MM.1S (cell line): Measurements from ENCODE around the gene HOOK2.

Source experiments
- DNase-seq: peaks from one replicate; pipeline ENCODE4 v3.0.0-alpha.2; 2015
- H2AFZ ChIP-seq: fragments of 300-600 bp; sonication (generic); 2 replicates; pipeline ENCODE4 v1.6.0; 2016; ENCODE audit warnings: antibody characterized with exemption, low read length
- H3F3A ChIP-seq: fragments of 300-600 bp; sonication (generic); 2 replicates; pipeline ENCODE4 v1.6.1; 2016; ENCODE audit warnings: mild to moderate bottlenecking, antibody characterized with exemption, low read length, moderate library complexity, mixed read lengths; ENCODE audit not compliant: insufficient read depth
- H3K27ac ChIP-seq: fragments of 300-600 bp; sonication (generic); 2 replicates; pipeline ENCODE4 v1.5.1; 2016; ENCODE audit warnings: mild to moderate bottlenecking, low read length
- H3K27me3 ChIP-seq: fragments of 300-600 bp; sonication (generic); replicated peaks from 2 replicates; pipeline ENCODE4 v1.6.0; 2016; ENCODE audit warnings: low read length; ENCODE audit not compliant: insufficient read depth
- H3K36me3 ChIP-seq: fragments of 300-600 bp; sonication (generic); replicated peaks from 2 replicates; pipeline ENCODE4 v1.6.1; 2016; ENCODE audit warnings: mild to moderate bottlenecking, low read length, mixed read lengths; ENCODE audit not compliant: insufficient read depth
- H3K4me1 ChIP-seq: fragments of 300-600 bp; sonication (generic); 2 replicates; pipeline ENCODE4 v1.6.1; 2016; ENCODE audit warnings: low read length, mixed read lengths
- H3K4me2 ChIP-seq: fragments of 300-600 bp; sonication (generic); 2 replicates; pipeline ENCODE4 v1.6.0; 2016; ENCODE audit warnings: low read depth, low read length
- H3K4me3 ChIP-seq: fragments of 300-600 bp; sonication (generic); 2 replicates; pipeline ENCODE4 v1.5.1; 2016; ENCODE audit warnings: low read length, mixed read lengths
- H3K79me2 ChIP-seq: fragments of 300-600 bp; sonication (generic); 2 replicates; pipeline ENCODE4 v1.6.1; 2016; ENCODE audit warnings: mixed run types, low read length, mixed read lengths
- H3K9ac ChIP-seq: fragments of 300-600 bp; sonication (generic); 2 replicates; pipeline ENCODE4 v1.6.1; 2016; ENCODE audit warnings: low read length, mixed read lengths
- H3K9me2 ChIP-seq: fragments of 300-600 bp; sonication (generic); replicated peaks from 2 replicates; pipeline ENCODE4 v1.6.1; 2016; ENCODE audit warnings: mild to moderate bottlenecking, low read length, mixed read lengths; ENCODE audit not compliant: insufficient read depth
- H3K9me3 ChIP-seq: fragments of 300-600 bp; sonication (generic); replicated peaks from 2 replicates; pipeline ENCODE4 v1.6.1; 2016; ENCODE audit warnings: mild to moderate bottlenecking, low read length, mixed read lengths; ENCODE audit not compliant: insufficient read depth
- H4K20me1 ChIP-seq: fragments of 300-600 bp; sonication (generic); 2 replicates; pipeline ENCODE4 v1.6.1; 2016; ENCODE audit warnings: mild to moderate bottlenecking, low read length, moderate library complexity, mixed read lengths; ENCODE audit not compliant: insufficient read depth
- EZH2 ChIP-seq: fragments of 300-600 bp; sonication (generic); optimal IDR thresholded peaks from 2 replicates; pipeline ENCODE3; 2017; ENCODE audit warnings: low read depth, mild to moderate bottlenecking, antibody characterized with exemption, low read length, mixed read lengths
- EZH2phosphoT487 ChIP-seq: fragments of 300-600 bp; sonication (generic); IDR thresholded peaks from 2 replicates; pipeline ENCODE4 v1.6.1; 2018; ENCODE audit warnings: antibody characterized with exemption, low read length
- TF ChIP-seq, protein P1 (sequence below): fragments of 300-600 bp; sonication (generic); IDR thresholded peaks from 2 replicates; pipeline ENCODE4 v1.5.1; 2016; ENCODE audit warnings: antibody characterized with exemption, low read length, mixed read lengths

The HOOK2 gene

DNA sequence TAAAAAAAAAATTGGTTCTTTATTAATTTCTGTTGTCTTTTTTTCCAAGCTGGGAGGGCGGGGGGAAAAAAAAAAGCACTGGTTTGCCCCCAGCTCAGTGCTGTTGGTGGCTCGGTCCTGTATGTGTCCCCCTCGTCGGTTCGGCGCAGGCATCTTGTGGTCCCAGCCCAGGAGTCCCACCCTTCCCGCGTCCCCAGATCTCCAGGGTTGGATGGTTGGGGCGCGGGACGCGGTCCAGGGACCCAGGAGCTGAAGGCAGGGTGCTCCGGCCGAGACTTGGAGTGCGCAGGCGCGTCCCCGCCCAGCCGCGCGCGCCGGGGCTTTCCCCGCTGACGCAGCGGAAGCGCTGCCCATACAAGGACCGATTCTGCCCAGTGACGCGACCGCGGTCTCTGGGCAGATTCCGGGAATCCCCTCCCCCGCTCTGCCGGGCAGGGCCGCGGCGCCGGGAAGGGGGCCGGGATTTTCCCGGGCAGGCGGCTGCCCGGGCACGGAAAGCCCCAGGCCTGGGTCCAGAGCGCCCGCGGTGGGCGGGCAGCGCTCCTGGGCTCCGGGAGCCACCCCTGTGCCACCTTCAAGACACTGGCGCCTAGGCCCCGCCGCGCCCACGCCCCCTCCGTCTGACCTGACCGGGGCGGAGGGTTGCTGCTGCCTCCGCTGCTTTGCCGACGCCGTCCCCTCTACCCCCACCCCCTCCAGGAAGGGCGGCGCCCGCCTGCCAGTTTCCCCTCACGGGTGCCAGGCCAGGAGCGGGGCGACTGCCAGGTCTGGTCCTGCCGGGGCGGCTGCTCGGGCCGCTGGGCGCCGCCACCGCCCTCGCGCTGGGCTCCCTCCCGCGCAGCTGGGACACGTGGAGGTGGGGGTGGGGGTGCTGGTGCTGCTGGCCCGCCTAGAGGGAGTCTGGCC lies 18.2 kb upstream of the HOOK2 start:
- H3F3A ChIP-seq, result peaks cover 45% of the 10 kb centered on the region
- no peaks in the 10 kb centered on the region for H3K36me3 ChIP-seq
- peak overlapping the region; percentile 93 for H3K4me3 ChIP-seq
- no peaks in the 10 kb centered on the region for H3K9me2 ChIP-seq
- H3K27me3 ChIP-seq, result no peaks in the 10 kb centered on the region
- H3K4me2 ChIP-seq, result peak overlapping the region; percentile 99
- H3K79me2 ChIP-seq, result peaks cover 15% of the 10 kb centered on the region
- H3K4me1 ChIP-seq, result peaks cover 25% of the 10 kb centered on the region
- H3K9me3 ChIP-seq, result no peaks in the 10 kb centered on the region
- peak overlapping the region; percentile 97 for H3K27ac ChIP-seq
- peak; percentile 93 for DNase-seq
- H2AFZ ChIP-seq, result peak overlapping the region; percentile 43; the same call in 1 of the 2 replicates
- TF ChIP-seq, protein P1, sequence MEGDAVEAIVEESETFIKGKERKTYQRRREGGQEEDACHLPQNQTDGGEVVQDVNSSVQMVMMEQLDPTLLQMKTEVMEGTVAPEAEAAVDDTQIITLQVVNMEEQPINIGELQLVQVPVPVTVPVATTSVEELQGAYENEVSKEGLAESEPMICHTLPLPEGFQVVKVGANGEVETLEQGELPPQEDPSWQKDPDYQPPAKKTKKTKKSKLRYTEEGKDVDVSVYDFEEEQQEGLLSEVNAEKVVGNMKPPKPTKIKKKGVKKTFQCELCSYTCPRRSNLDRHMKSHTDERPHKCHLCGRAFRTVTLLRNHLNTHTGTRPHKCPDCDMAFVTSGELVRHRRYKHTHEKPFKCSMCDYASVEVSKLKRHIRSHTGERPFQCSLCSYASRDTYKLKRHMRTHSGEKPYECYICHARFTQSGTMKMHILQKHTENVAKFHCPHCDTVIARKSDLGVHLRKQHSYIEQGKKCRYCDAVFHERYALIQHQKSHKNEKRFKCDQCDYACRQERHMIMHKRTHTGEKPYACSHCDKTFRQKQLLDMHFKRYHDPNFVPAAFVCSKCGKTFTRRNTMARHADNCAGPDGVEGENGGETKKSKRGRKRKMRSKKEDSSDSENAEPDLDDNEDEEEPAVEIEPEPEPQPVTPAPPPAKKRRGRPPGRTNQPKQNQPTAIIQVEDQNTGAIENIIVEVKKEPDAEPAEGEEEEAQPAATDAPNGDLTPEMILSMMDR, result no peak
- TF ChIP-seq EZH2 (no peak), EZH2phosphoT487 (no peak)
- peak overlapping the region; percentile 94 for H3K9ac ChIP-seq
- H4K20me1 ChIP-seq, result no peaks in the 10 kb centered on the region

DNA sequence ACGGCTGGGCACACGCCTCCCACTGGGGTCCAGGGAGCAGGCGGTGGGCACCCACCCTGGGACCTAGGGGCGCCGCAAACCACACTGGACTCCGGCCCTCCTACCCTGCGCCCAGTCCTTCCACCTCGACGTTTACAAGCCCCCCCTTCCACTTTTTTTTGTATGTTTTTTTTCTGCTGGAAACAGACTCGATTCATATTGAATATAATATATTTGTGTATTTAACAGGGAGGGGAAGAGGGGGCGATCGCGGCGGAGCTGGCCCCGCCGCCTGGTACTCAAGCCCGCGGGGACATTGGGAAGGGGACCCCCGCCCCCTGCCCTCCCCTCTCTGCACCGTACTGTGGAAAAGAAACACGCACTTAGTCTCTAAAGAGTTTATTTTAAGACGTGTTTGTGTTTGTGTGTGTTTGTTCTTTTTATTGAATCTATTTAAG lies 17.5 kb upstream of the HOOK2 start:
- no peaks in the 10 kb centered on the region for H4K20me1 ChIP-seq
- H3F3A ChIP-seq, result peaks cover 49% of the 10 kb centered on the region
- TF ChIP-seq, protein P1, result no peak
- TF ChIP-seq EZH2, result no peak
- TF ChIP-seq EZH2phosphoT487, result no peak
- peak overlapping the region; percentile 93 for H3K4me3 ChIP-seq
- H3K4me1 ChIP-seq, result peaks cover 31% of the 10 kb centered on the region
- H3K9me3 ChIP-seq, result no peaks in the 10 kb centered on the region
- H3K36me3 ChIP-seq, result no peaks in the 10 kb centered on the region
- no peaks in the 10 kb centered on the region for H3K9me2 ChIP-seq
- peak overlapping the region; percentile 99 for H3K4me2 ChIP-seq
- H3K27ac ChIP-seq, result peak overlapping the region; percentile 97
- H2AFZ ChIP-seq, result peak overlapping the region; percentile 39; the same call in 1 of the 2 replicates
- DNase-seq, result no peak
- H3K27me3 ChIP-seq, result no peaks in the 10 kb centered on the region
- H3K79me2 ChIP-seq, result peaks cover 15% of the 10 kb centered on the region
- H3K9ac ChIP-seq, result peak overlapping the region; percentile 94

DNA sequence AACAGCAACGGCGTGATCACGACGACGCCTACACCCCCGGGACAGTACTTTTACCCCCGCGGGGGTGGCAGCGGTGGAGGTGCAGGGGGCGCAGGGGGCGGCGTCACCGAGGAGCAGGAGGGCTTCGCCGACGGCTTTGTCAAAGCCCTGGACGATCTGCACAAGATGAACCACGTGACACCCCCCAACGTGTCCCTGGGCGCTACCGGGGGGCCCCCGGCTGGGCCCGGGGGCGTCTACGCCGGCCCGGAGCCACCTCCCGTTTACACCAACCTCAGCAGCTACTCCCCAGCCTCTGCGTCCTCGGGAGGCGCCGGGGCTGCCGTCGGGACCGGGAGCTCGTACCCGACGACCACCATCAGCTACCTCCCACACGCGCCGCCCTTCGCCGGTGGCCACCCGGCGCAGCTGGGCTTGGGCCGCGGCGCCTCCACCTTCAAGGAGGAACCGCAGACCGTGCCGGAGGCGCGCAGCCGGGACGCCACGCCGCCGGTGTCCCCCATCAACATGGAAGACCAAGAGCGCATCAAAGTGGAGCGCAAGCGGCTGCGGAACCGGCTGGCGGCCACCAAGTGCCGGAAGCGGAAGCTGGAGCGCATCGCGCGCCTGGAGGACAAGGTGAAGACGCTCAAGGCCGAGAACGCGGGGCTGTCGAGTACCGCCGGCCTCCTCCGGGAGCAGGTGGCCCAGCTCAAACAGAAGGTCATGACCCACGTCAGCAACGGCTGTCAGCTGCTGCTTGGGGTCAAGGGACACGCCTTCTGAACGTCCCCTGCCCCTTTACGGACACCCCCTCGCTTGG lies 16.9 kb upstream of the HOOK2 start:
- Histone ChIP-seq H3K9me2 (no peaks in the 10 kb centered on the region), H3K9me3 (no peaks in the 10 kb centered on the region), H3K9ac (peak overlapping the region; percentile 94), H3K4me1 (peaks cover 31% of the 10 kb centered on the region), H4K20me1 (no peaks in the 10 kb centered on the region), H3K79me2 (peaks cover 15% of the 10 kb centered on the region), H3K27ac (peak overlapping the region; percentile 97), H3K27me3 (no peaks in the 10 kb centered on the region), H3F3A (peaks cover 49% of the 10 kb centered on the region), H3K4me2 (peak overlapping the region; percentile 99), H3K4me3 (peak overlapping the region; percentile 93), H3K36me3 (no peaks in the 10 kb centered on the region), H2AFZ (peak overlapping the region; percentile 39; the same call in 1 of the 2 replicates)
- peak; percentile 86 for DNase-seq
- TF ChIP-seq EZH2, result no peak
- TF ChIP-seq EZH2phosphoT487, result no peak
- TF ChIP-seq, protein P1, result no peak
